ENCODE results near the gene ZNF670. TPM values are rescaled to one million over a fixed set of nuclear protein-coding genes. Genes with fewer than 3 reads are reported as not detected.

The ZNF670 gene
- polyA plus RNA-seq, 1 of the 3 experiments (the other 2 are of a cell fraction), result 0.84 TPM

DNA sequence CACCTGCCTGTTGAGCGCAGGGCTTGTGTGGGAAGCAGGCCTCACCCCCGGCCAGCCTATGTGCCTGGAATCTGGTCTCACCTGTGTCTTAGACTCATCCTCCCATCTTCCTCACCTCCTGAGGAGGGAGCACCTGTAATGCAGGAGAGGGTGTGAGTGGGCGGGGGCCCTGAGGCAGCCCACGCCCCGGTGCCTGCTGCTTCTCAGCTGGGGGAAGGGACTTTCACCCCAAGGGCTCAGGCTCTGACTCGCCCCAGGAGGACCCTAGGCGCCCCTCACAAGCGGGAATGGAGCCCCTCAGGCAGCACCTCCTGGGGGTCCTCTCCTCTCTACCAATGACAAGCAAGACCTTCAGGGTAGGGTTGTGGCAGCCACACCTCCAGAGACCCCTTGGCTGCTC is 6.7 kb upstream of the ZNF670 start:
- Histone ChIP-seq H3K4me2 (no peak overlapping the region), H3K36me3 (replicated peaks in 1 of 2; ENCODE audit: control insufficient read depth in 1 of 2, insufficient read depth in 2 of 2, low read length in 1 of 2) (no peaks in the 10 kb centered on the region), H3K27ac (ENCODE audit: low read depth in 2 of 2, low read length in 1 of 2) (no peak overlapping the region), H3F3A (replicated peaks; ENCODE audit: insufficient read depth) (no peaks in the 10 kb centered on the region), H3K4me1 (ENCODE audit: control insufficient read depth in 1 of 2, insufficient read depth in 2 of 2, low read depth in 1 of 2, low read length in 1 of 2) (no peaks in the 10 kb centered on the region), H3K79me2 (ENCODE audit: insufficient read depth) (no peaks in the 10 kb centered on the region), H3K9me3 (no peaks in the 10 kb centered on the region), H3K9ac (no peak overlapping the region), H4K20me1 (ENCODE audit: insufficient read depth) (no peaks in the 10 kb centered on the region), H3K9me2 (no peaks in the 10 kb centered on the region), H2AFZ (ENCODE audit: low read depth) (no peak overlapping the region), H3K27me3 (ENCODE audit: insufficient read depth) (no peaks in the 10 kb centered on the region), H3K4me3 (ENCODE audit: low read depth in 2 of 2, low read length in 1 of 2) (no peak overlapping the region)
- TF ChIP-seq RCOR1 (IDR thresholded peaks at IDR 0.05; ENCODE audit: low read length), result no peak
- TF ChIP-seq YY1 (IDR thresholded peaks at IDR 0.05; ENCODE audit: low read depth), result no peak
- TF ChIP-seq PBX3 (IDR thresholded peaks at IDR 0.05), result no peak
- TF ChIP-seq TEAD4 (IDR thresholded peaks at IDR 0.05; ENCODE audit: borderline replicate concordance, insufficient read depth), result no peak
- TF ChIP-seq IRF3 (IDR thresholded peaks at IDR 0.05; ENCODE audit: low read depth, low read length), result no peak
- no peak for TF ChIP-seq GABPA (IDR thresholded peaks at IDR 0.05; ENCODE audit: low read depth)
- TF ChIP-seq EP300 (IDR thresholded peaks at IDR 0.05; ENCODE audit: borderline replicate concordance in 1 of 2, low read depth in 1 of 2, low read length in 1 of 2), result no peak
- no peak for TF ChIP-seq JUND (IDR thresholded peaks at IDR 0.05)
- no peak for TF ChIP-seq TAF1 (IDR thresholded peaks at IDR 0.05; ENCODE audit: borderline replicate concordance, low read depth, low read length)
- no peak for TF ChIP-seq NRF1 (IDR thresholded peaks at IDR 0.05; ENCODE audit: low read depth, low read length)
- TF ChIP-seq EZH2phosphoT487 (IDR thresholded peaks at IDR 0.05; ENCODE audit: borderline replicate concordance, low read depth), result no peak
- TF ChIP-seq ZBTB33 (IDR thresholded peaks at IDR 0.05; ENCODE audit: borderline replicate concordance, low read depth), result no peak
- TF ChIP-seq NFIC (IDR thresholded peaks at IDR 0.05; ENCODE audit: borderline replicate concordance), result no peak
- no peak for TF ChIP-seq MXI1 (IDR thresholded peaks at IDR 0.05; ENCODE audit: low read depth, low read length)
- no peak for TF ChIP-seq RXRA (IDR thresholded peaks at IDR 0.05; ENCODE audit: borderline replicate concordance, low read depth)
- no peak for TF ChIP-seq MEF2A (IDR thresholded peaks at IDR 0.05; ENCODE audit: borderline replicate concordance, low read depth)
- TF ChIP-seq, protein P1, sequence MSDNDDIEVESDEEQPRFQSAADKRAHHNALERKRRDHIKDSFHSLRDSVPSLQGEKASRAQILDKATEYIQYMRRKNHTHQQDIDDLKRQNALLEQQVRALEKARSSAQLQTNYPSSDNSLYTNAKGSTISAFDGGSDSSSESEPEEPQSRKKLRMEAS (IDR thresholded peaks at IDR 0.05; ENCODE audit: low read depth), result no peak
- no peak for TF ChIP-seq GATA2 (CRISPR knock-in tag; IDR thresholded peaks at IDR 0.05)
- no peak for TF ChIP-seq FOXM1 (IDR thresholded peaks at IDR 0.05; ENCODE audit: low read depth)
- no peak for TF ChIP-seq SIN3A (IDR thresholded peaks at IDR 0.05; ENCODE audit: borderline replicate concordance, low read depth, low read length)
- no peak for DNase-seq
- ChIA-PET CTCF (no interaction called here), POLR2A (no interaction called here)
- 52% methylated on average over 8 of the region's 8 CpGs for WGBS (ENCODE audit: low lambda C conversion rate)

All from SK-N-SH (cell line).